ENCODE data around the gene GRID2. TPM values are rescaled to one million over a fixed set of nuclear protein-coding genes. Genes with fewer than 3 reads are reported as not detected.
"Not testable (repeated sequence)": the region's sequence is repeated elsewhere in the genome, so short reads cannot be mapped to it uniquely, and the experiment has no call there.

The GRID2 gene
- polyA plus RNA-seq, 1 of the 3 experiments (the other 2 are of a cell fraction): not detected

DNA sequence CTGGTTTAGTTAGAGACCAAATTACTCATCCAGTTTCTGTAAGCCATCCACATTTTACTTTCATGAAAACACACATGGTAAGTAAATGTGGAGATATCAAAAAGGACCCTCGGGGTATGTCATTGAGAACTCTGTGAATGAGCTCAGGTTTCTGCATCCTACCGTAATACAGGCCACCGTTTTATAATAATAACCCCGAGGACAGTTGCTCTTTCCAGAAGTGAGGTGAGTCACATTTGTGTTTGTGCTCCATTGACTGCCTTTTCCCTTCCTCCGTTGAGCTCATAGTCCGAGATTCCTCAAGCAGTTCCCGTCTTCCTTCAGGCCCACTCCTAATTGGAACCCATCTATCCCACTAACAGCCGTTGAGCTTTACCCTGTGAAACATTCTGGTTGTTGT, 95.3 kb downstream of the GRID2 start (continued):
- TF ChIP-seq EP300 (IDR thresholded peaks at IDR 0.05; ENCODE audit: borderline replicate concordance in 1 of 2, low read depth in 1 of 2, low read length in 1 of 2) (no peak), MXI1 (IDR thresholded peaks at IDR 0.05; ENCODE audit: low read depth, low read length) (no peak), FOSL2 (IDR thresholded peaks at IDR 0.05; ENCODE audit: borderline replicate concordance, low read depth) (no peak), RCOR1 (IDR thresholded peaks at IDR 0.05; ENCODE audit: low read length) (no peak)
- TF ChIP-seq, protein P1, sequence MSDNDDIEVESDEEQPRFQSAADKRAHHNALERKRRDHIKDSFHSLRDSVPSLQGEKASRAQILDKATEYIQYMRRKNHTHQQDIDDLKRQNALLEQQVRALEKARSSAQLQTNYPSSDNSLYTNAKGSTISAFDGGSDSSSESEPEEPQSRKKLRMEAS (IDR thresholded peaks at IDR 0.05; ENCODE audit: low read depth): no peak
- TF ChIP-seq, protein P2, sequence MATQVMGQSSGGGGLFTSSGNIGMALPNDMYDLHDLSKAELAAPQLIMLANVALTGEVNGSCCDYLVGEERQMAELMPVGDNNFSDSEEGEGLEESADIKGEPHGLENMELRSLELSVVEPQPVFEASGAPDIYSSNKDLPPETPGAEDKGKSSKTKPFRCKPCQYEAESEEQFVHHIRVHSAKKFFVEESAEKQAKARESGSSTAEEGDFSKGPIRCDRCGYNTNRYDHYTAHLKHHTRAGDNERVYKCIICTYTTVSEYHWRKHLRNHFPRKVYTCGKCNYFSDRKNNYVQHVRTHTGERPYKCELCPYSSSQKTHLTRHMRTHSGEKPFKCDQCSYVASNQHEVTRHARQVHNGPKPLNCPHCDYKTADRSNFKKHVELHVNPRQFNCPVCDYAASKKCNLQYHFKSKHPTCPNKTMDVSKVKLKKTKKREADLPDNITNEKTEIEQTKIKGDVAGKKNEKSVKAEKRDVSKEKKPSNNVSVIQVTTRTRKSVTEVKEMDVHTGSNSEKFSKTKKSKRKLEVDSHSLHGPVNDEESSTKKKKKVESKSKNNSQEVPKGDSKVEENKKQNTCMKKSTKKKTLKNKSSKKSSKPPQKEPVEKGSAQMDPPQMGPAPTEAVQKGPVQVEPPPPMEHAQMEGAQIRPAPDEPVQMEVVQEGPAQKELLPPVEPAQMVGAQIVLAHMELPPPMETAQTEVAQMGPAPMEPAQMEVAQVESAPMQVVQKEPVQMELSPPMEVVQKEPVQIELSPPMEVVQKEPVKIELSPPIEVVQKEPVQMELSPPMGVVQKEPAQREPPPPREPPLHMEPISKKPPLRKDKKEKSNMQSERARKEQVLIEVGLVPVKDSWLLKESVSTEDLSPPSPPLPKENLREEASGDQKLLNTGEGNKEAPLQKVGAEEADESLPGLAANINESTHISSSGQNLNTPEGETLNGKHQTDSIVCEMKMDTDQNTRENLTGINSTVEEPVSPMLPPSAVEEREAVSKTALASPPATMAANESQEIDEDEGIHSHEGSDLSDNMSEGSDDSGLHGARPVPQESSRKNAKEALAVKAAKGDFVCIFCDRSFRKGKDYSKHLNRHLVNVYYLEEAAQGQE (IDR thresholded peaks at IDR 0.05; ENCODE audit: low read depth, low read length): no peak
- TF ChIP-seq, protein P3, sequence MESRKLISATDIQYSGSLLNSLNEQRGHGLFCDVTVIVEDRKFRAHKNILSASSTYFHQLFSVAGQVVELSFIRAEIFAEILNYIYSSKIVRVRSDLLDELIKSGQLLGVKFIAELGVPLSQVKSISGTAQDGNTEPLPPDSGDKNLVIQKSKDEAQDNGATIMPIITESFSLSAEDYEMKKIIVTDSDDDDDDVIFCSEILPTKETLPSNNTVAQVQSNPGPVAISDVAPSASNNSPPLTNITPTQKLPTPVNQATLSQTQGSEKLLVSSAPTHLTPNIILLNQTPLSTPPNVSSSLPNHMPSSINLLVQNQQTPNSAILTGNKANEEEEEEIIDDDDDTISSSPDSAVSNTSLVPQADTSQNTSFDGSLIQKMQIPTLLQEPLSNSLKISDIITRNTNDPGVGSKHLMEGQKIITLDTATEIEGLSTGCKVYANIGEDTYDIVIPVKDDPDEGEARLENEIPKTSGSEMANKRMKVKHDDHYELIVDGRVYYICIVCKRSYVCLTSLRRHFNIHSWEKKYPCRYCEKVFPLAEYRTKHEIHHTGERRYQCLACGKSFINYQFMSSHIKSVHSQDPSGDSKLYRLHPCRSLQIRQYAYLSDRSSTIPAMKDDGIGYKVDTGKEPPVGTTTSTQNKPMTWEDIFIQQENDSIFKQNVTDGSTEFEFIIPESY (IDR thresholded peaks at IDR 0.05; ENCODE audit: borderline replicate concordance, low read depth): no peak

DNA sequence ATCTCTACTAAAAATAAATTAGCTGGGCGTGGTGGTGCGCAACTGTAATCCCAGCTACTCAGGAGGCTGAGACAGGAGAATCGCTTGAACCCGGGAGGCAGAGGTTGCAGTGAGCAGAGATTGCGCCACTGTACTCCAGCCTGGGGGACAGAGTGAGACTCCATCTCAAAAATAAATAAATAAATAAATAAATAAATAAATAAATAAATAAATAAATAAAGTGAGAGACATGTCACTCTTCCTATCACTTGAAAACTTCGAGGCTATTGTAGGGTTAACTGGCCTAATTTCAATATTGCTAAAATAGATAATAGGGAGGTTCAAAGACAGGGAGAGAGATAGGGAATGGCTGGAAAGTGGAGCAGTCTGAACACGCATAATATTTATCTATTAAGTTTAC, 99.8 kb downstream of the GRID2 start:
- DNase-seq; H3K27me3 ChIP-seq (ENCODE audit: insufficient read depth); POLR2A ChIA-PET; H2AFZ ChIP-seq (ENCODE audit: low read depth); H4K20me1 ChIP-seq (ENCODE audit: insufficient read depth); H3K4me3 ChIP-seq (ENCODE audit: low read depth in 2 of 2, low read length in 1 of 2); H3K36me3 ChIP-seq (replicated peaks in 1 of 2; ENCODE audit: control insufficient read depth in 1 of 2, insufficient read depth in 2 of 2, low read length in 1 of 2); H3K9me3 ChIP-seq; H3K9ac ChIP-seq; H3K4me1 ChIP-seq (ENCODE audit: control insufficient read depth in 1 of 2, insufficient read depth in 2 of 2, low read depth in 1 of 2, low read length in 1 of 2); H3F3A ChIP-seq (replicated peaks; ENCODE audit: insufficient read depth); H3K4me2 ChIP-seq; H3K9me2 ChIP-seq; H3K79me2 ChIP-seq (ENCODE audit: insufficient read depth); CTCF ChIA-PET; H3K27ac ChIP-seq (ENCODE audit: low read depth in 2 of 2, low read length in 1 of 2): not testable (repeated sequence)
- WGBS (ENCODE audit: low lambda C conversion rate): 72% methylated on average over 7 of the region's 7 CpGs

DNA sequence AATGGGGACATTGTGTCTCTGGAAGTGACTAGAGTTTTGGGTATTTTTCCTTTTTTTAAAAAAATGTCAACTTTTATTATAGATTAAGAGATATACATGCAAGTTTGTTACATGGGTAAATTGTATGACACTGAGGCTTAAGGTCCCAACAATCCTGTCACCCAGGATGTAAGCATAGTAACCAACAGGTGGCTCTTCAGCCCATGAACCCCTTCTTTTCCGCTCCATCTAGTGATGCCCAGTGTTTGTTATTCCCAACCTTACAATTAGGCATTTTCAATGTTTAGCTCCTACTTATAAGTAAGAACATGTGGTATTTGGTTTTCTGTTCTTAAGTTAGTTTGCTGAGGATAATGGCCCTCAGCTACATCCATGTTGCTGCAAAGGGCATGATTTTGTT, 102.7 kb downstream of the GRID2 start:
- Histone ChIP-seq H3K36me3 (replicated peaks in 1 of 2; ENCODE audit: control insufficient read depth in 1 of 2, insufficient read depth in 2 of 2, low read length in 1 of 2) (no peaks in the 10 kb centered on the region), H3K9me3 (no peaks in the 10 kb centered on the region), H3K4me2 (no peak overlapping the region), H3K4me1 (ENCODE audit: control insufficient read depth in 1 of 2, insufficient read depth in 2 of 2, low read depth in 1 of 2, low read length in 1 of 2) (no peaks in the 10 kb centered on the region), H3K9ac (no peak overlapping the region), H3F3A (replicated peaks; ENCODE audit: insufficient read depth) (no peaks in the 10 kb centered on the region), H3K9me2 (no peaks in the 10 kb centered on the region), H3K79me2 (ENCODE audit: insufficient read depth) (no peaks in the 10 kb centered on the region), H3K27me3 (ENCODE audit: insufficient read depth) (no peaks in the 10 kb centered on the region), H2AFZ (ENCODE audit: low read depth) (no peak overlapping the region), H4K20me1 (ENCODE audit: insufficient read depth) (no peaks in the 10 kb centered on the region), H3K4me3 (ENCODE audit: low read depth in 2 of 2, low read length in 1 of 2) (no peak overlapping the region), H3K27ac (ENCODE audit: low read depth in 2 of 2, low read length in 1 of 2) (no peak overlapping the region)
- WGBS (ENCODE audit: low lambda C conversion rate): 82% methylated on average over 1 of the region's 1 CpG
- DNase-seq: no peak
- POLR2A ChIA-PET: no interaction called here
- CTCF ChIA-PET: no interaction called here
- TF ChIP-seq TCF12 (IDR thresholded peaks at IDR 0.05) (no peak), FOXJ3 (CRISPR knock-in tag; IDR thresholded peaks at IDR 0.05) (no peak), FOXM1 (IDR thresholded peaks at IDR 0.05; ENCODE audit: low read depth) (no peak), SIN3A (IDR thresholded peaks at IDR 0.05; ENCODE audit: borderline replicate concordance, low read depth, low read length) (no peak), EZH2phosphoT487 (IDR thresholded peaks at IDR 0.05; ENCODE audit: borderline replicate concordance, low read depth) (no peak), EP300 (IDR thresholded peaks at IDR 0.05; ENCODE audit: borderline replicate concordance in 1 of 2, low read depth in 1 of 2, low read length in 1 of 2) (no peak)
- TF ChIP-seq, protein P1 (IDR thresholded peaks at IDR 0.05; ENCODE audit: low read depth): no peak
- TF ChIP-seq, protein P3 (IDR thresholded peaks at IDR 0.05; ENCODE audit: borderline replicate concordance, low read depth): no peak
- TF ChIP-seq, protein P2 (IDR thresholded peaks at IDR 0.05; ENCODE audit: low read depth, low read length): no peak

Data from SK-N-SH (cell line).